Measurements from ENCODE around the gene AEBP1. TPM values are rescaled to one million over a fixed set of nuclear protein-coding genes. Genes with fewer than 3 reads are reported as not detected.

The AEBP1 gene
- total RNA-seq, 1 donor from 2014 or later = 35.4 TPM

- peaks cover 6% of the 10 kb centered on the region for H3K27me3 Mint-ChIP-seq (ENCODE audit: unreplicated experiment)
Measured at GRCh38 chr7:44079331-44080021, 24.7 kb upstream of the AEBP1 start.

GRCh38 chr7:44080118-44080517, 24.0 kb upstream of the AEBP1 start:
- DNase-seq = no peak
- Mint-ChIP-seq H3K27me3 (ENCODE audit: unreplicated experiment) (peaks cover 4% of the 10 kb centered on the region), H3K4me3 (ENCODE audit: unreplicated experiment) (no peak overlapping the region), H3K9me3 (ENCODE audit: unreplicated experiment) (peaks cover 9% of the 10 kb centered on the region), H3K27ac (ENCODE audit: unreplicated experiment) (no peak overlapping the region), H3K4me1 (ENCODE audit: low read depth, unreplicated experiment) (peaks cover 5% of the 10 kb centered on the region), H3K36me3 (ENCODE audit: unreplicated experiment) (peaks cover 6% of the 10 kb centered on the region)
- no peak for TF ChIP-seq CTCF (IDR thresholded peaks at IDR 0.05; ENCODE audit: partially characterized antibody, unreplicated experiment)

More at GRCh38 chr7:44079331-44080021, 24.7 kb upstream of the AEBP1 start:
- Mint-ChIP-seq H3K27ac (ENCODE audit: unreplicated experiment) (no peak overlapping the region), H3K4me1 (ENCODE audit: low read depth, unreplicated experiment) (peaks cover 5% of the 10 kb centered on the region), H3K4me3 (ENCODE audit: unreplicated experiment) (no peak overlapping the region), H3K36me3 (ENCODE audit: unreplicated experiment) (peaks cover 6% of the 10 kb centered on the region), H3K9me3 (ENCODE audit: unreplicated experiment) (peaks cover 9% of the 10 kb centered on the region)
- DNase-seq = peak; percentile 6
- no peak for TF ChIP-seq CTCF (IDR thresholded peaks at IDR 0.05; ENCODE audit: partially characterized antibody, unreplicated experiment)

- DNase-seq = no peak
- Mint-ChIP-seq H3K9me3 (ENCODE audit: unreplicated experiment) (peaks cover 9% of the 10 kb centered on the region), H3K36me3 (ENCODE audit: unreplicated experiment) (peaks cover 6% of the 10 kb centered on the region), H3K4me3 (ENCODE audit: unreplicated experiment) (peak overlapping the region; percentile 88), H3K4me1 (ENCODE audit: low read depth, unreplicated experiment) (peaks cover 5% of the 10 kb centered on the region), H3K27me3 (ENCODE audit: unreplicated experiment) (peaks cover 3% of the 10 kb centered on the region), H3K27ac (ENCODE audit: unreplicated experiment) (peak overlapping the region; percentile 48)
- no peak for TF ChIP-seq CTCF (IDR thresholded peaks at IDR 0.05; ENCODE audit: partially characterized antibody, unreplicated experiment)
Measured at GRCh38 chr7:44080686-44081265, 23.4 kb upstream of the AEBP1 start.

GRCh38 chr7:44081266-44081748, 22.8 kb upstream of the AEBP1 start:
- H3K27me3 Mint-ChIP-seq (ENCODE audit: unreplicated experiment) = peaks cover 3% of the 10 kb centered on the region
- peaks cover 9% of the 10 kb centered on the region for H3K9me3 Mint-ChIP-seq (ENCODE audit: unreplicated experiment)
- no peak for DNase-seq
- peak overlapping the region; percentile 88 for H3K4me3 Mint-ChIP-seq (ENCODE audit: unreplicated experiment)
- TF ChIP-seq CTCF (IDR thresholded peaks at IDR 0.05; ENCODE audit: partially characterized antibody, unreplicated experiment) = no peak
- H3K27ac Mint-ChIP-seq (ENCODE audit: unreplicated experiment) = peak overlapping the region; percentile 38
- peaks cover 6% of the 10 kb centered on the region for H3K36me3 Mint-ChIP-seq (ENCODE audit: unreplicated experiment)
- H3K4me1 Mint-ChIP-seq (ENCODE audit: low read depth, unreplicated experiment) = peaks cover 5% of the 10 kb centered on the region

Measured in glutamatergic neuron (in vitro differentiated cells).